Mesothelial cell of epicardium (in vitro differentiated cells): ENCODE measurements around the gene CEP43. TPM values are rescaled to one million over a fixed set of nuclear protein-coding genes. Genes with fewer than 3 reads are reported as not detected.

ENCODE experiments used
- DNase-seq, 2 experiments: peaks; one replicate each; pipeline ENCODE4 v3.0.0; 2021; ENCODE audit warnings: low spot score in 2 of 2; ENCODE audit not compliant: unreplicated experiment in 2 of 2
- H3K27ac Mint-ChIP-seq: 2 replicates; pipeline ENCODE4 v1.8.0; 2021; ENCODE audit warnings: mixed read lengths
- H3K27me3 Mint-ChIP-seq: 2 replicates; pipeline ENCODE4 v1.8.0; 2021; ENCODE audit warnings: low read depth, mixed read lengths
- H3K36me3 Mint-ChIP-seq: 2 replicates; pipeline ENCODE4 v1.8.0; 2021; ENCODE audit warnings: mixed read lengths
- H3K4me1 Mint-ChIP-seq: 2 replicates; pipeline ENCODE4 v1.8.0; 2021; ENCODE audit warnings: mixed read lengths
- H3K4me3 Mint-ChIP-seq: 2 replicates; pipeline ENCODE4 v1.8.0; 2021; ENCODE audit warnings: mild to moderate bottlenecking, moderate library complexity, mixed read lengths
- H3K9me3 Mint-ChIP-seq: 2 replicates; pipeline ENCODE4 v1.8.0; 2021; ENCODE audit warnings: mixed read lengths
- total RNA-seq: library from RNA; stranded (reverse); gene quantifications from 3 replicates; pipeline ENCODE4 v1.2.1, GENCODE V29; 2021
- TF ChIP-seq, protein P1 (sequence below): fragments of 200-600 bp; sonication (generic); IDR thresholded peaks from one replicate; pipeline ENCODE4 v1.5.0; 2021; ENCODE audit warnings: antibody characterized with exemption; ENCODE audit not compliant: unreplicated experiment

CEP43 gene
- total RNA-seq, 1 donor from 2014 or later: 27.9 TPM

DNA sequence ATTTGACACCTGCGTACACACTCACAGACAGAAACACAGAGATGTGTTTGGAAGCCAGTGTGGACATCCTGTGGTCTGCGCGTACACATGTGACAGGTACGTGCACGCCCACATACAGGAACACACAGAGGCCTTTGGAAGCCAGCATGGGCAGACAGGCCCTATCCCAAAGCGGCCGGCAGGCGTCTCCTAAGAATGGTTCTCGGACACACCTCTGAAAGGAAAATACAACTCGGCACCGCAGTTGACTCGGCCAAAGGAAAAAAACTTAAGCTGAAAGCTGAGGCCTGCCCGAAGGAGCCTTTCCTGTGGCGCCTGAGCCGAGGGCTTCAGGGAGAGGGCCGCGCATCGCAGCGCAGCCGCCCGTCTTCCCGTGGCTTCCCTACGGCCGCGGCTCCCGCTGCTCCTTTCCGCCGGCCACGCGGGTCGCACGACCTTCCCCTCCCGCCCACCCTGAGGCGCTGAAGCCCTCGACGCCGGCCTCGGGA is 1.4 kb upstream of the CEP43 start:
- Mint-ChIP-seq H3K27ac (peak overlapping the region; percentile 0), H3K4me3 (peak overlapping the region; percentile 87)

DNA sequence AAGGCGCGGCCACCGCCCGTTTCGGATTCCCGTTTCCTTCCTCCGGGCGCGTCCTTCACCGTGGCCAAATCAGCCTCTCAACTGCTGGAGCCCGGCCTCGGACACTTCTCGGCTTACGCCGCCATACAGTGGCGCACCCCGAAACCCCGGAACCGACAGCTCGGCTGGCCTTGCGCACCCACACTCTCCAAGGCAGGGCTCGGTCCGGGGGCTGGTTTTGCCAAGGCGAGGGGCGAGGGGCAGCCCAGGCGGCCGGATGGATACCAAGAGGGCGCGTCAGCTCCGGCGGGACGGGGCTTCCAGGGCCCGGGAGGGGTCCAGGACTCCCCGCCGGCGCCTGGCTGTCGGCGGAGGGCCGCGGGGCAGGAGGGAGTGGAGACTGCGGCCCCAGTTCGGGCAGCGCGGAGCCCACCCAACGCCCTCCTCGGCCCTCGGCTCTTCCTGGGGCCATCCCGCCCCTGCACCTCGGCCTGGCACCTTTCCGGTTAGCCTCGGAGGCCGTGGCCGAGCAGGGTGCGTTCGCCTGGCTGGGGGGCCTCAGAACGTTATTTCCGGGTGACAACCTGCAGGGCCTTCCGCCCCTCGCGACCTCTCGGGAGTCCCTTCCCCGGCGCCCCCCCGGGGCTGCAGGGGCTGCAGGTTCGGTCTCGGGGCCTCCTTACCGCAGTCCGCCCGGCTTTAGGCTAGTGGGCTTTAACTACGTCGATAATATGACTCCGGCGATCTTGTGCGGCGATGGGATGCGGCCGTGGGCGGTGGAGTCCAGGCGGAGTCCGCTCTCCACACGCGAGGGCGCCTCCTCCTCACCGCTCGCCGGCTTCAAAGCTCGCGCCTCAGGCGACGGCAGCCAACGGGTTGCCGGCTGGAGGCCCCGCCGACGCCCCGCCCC is 697 bp upstream of the CEP43 start:
- H3K4me1 Mint-ChIP-seq: peaks cover 30% of the 10 kb centered on the region
- peaks cover 1% of the 10 kb centered on the region for H3K36me3 Mint-ChIP-seq
- TF ChIP-seq, protein P1, sequence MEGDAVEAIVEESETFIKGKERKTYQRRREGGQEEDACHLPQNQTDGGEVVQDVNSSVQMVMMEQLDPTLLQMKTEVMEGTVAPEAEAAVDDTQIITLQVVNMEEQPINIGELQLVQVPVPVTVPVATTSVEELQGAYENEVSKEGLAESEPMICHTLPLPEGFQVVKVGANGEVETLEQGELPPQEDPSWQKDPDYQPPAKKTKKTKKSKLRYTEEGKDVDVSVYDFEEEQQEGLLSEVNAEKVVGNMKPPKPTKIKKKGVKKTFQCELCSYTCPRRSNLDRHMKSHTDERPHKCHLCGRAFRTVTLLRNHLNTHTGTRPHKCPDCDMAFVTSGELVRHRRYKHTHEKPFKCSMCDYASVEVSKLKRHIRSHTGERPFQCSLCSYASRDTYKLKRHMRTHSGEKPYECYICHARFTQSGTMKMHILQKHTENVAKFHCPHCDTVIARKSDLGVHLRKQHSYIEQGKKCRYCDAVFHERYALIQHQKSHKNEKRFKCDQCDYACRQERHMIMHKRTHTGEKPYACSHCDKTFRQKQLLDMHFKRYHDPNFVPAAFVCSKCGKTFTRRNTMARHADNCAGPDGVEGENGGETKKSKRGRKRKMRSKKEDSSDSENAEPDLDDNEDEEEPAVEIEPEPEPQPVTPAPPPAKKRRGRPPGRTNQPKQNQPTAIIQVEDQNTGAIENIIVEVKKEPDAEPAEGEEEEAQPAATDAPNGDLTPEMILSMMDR: no peak
- DNase-seq: peak; percentile 26 to 60
- H3K4me3 Mint-ChIP-seq: peak overlapping the region; percentile 87
- peak overlapping the region; percentile 71 for H3K27ac Mint-ChIP-seq
- no peaks in the 10 kb centered on the region for H3K9me3 Mint-ChIP-seq
- H3K27me3 Mint-ChIP-seq: no peaks in the 10 kb centered on the region

More for the DNA sequence above, 1.4 kb upstream of the CEP43 start:
- H3K9me3 Mint-ChIP-seq: no peaks in the 10 kb centered on the region
- H3K4me1 Mint-ChIP-seq: peaks cover 30% of the 10 kb centered on the region
- peak in 1 of 2 experiments; percentile 65 for DNase-seq
- H3K36me3 Mint-ChIP-seq: peaks cover 1% of the 10 kb centered on the region
- TF ChIP-seq, protein P1: no peak
- H3K27me3 Mint-ChIP-seq: no peaks in the 10 kb centered on the region

DNA sequence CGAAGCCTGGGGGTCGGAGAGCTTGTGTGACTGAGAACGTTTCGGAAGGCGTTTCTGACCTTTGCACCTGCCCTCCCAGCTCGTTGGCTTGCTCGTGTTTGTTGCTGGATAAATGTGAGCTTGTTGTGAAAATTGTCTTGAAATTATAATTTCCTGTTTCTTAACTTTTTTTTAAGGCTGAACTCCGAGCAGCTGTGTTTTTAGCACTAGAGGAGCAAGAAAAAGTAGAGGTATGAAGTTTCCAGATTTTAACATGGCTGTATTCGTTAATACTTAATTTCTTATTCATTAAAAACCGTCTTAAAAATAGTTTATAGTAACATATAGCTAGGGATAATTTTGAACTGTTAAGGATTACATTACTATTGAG is 672 bp downstream of the CEP43 start:
- TF ChIP-seq, protein P1: no peak
- Mint-ChIP-seq H3K4me1 (peaks cover 30% of the 10 kb centered on the region), H3K36me3 (peaks cover 2% of the 10 kb centered on the region), H3K27ac (peak overlapping the region; percentile 83), H3K27me3 (no peaks in the 10 kb centered on the region), H3K9me3 (no peaks in the 10 kb centered on the region), H3K4me3 (peak overlapping the region; percentile 86)
- DNase-seq: no peak

DNA sequence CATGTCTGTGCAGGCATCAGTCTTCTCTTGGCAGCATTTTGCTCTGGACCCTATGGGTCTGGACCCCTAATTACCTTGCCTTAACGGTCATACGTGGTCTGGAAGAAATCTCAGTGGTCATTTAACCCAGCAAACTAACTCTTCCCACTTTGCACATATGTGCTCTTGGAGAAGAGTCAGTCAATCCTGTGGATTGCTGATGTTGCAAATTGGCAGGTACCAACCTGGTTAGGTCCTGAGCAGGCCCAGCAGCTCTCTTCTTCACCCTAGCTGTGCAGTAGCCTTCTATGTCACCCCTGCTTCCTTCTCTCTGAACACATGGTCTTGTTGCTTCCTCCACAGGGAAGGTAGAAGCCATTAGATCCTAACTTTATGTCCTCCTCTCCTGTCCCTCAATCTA is 1.6 kb downstream of the CEP43 start:
- Mint-ChIP-seq H3K27ac (no peak overlapping the region), H3K4me1 (peaks cover 35% of the 10 kb centered on the region), H3K4me3 (peak overlapping the region; percentile 86), H3K27me3 (no peaks in the 10 kb centered on the region), H3K9me3 (no peaks in the 10 kb centered on the region), H3K36me3 (peaks cover 7% of the 10 kb centered on the region)
- TF ChIP-seq, protein P1: no peak
- DNase-seq: no peak

DNA sequence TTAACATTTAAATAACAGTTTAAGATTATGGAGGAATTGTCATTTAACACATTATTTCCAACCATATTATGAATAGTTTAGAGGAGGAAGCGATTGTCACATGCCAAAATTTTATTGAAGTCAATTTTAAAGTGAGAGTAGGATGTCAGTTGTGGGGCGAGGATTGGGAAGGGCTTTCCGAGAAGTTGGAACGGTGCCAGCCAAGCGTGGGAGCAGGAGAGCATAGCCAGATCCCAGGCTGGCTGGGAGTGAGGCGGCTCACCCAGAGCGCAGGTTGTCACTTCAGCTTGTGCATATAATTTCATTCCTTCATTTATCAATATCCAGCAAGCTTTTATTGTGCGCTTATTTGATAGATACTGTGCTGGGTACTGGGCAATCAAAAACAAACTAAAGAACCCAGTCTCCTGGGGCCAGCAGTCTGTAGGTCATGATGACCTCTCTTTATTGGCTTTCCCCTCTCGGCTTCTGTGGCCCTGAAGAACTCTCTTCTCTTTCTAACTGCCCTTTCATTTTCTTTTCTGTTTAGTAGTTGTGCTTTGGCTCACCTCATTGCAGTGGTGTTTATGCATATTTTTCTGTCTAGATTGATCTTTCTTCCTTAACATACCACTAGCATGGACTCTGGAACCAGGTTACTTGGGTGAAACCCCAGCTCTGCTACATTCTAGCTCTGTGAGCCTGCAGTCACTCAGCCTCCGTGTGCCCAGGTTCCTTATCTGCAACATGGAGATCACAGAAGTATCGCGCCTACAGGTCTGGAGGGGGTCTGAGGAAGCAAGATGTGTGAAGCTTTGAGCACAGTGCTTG is 6.4 kb downstream of the CEP43 start:
- Mint-ChIP-seq H3K4me3 (no peak overlapping the region), H3K36me3 (peaks cover 33% of the 10 kb centered on the region)

More for the DNA sequence above, 6.4 kb downstream of the CEP43 start:
- peak overlapping the region; percentile 2 for H3K27ac Mint-ChIP-seq
- peaks cover 21% of the 10 kb centered on the region for H3K4me1 Mint-ChIP-seq
- H3K27me3 Mint-ChIP-seq: no peaks in the 10 kb centered on the region
- DNase-seq: peak; percentile 45 to 59
- TF ChIP-seq, protein P1: no peak
- H3K9me3 Mint-ChIP-seq: no peaks in the 10 kb centered on the region
